Neutrophil (primary cell): Measurements from ENCODE around the gene FAM240A.

Experiments used
- H3K27ac ChIP-seq: fragments of 200-600 bp; sonication (generic); 2 replicates; pipeline ENCODE4 v1.5.1; 2016; ENCODE audit warnings: mild to moderate bottlenecking, moderate library complexity
- H3K27me3 ChIP-seq: fragments of 200-600 bp; sonication (generic); 2 replicates; pipeline ENCODE4 v1.6.0; 2016; ENCODE audit warnings: mild to moderate bottlenecking
- H3K36me3 ChIP-seq: fragments of 200-600 bp; sonication (generic); 2 replicates; pipeline ENCODE4 v1.5.1; 2017
- H3K4me1 ChIP-seq, 2 experiments: fragments of 200-600 bp in 1 of 2; sonication (generic) in 1 of 2; 1 replicate in 1 of 2; 2 replicates in 1 of 2; pipeline versions ENCODE4 v1.5.1 to v1.6.1; 2013 to 2016; ENCODE audit warnings: low read depth in 1 of 2, low read length in 1 of 2, mild to moderate bottlenecking in 1 of 2, moderate library complexity in 1 of 2; ENCODE audit not compliant: control insufficient read depth in 1 of 2, insufficient read depth in 1 of 2
- H3K4me3 ChIP-seq, 2 experiments: fragments of 200-600 bp in 1 of 2; sonication (generic) in 1 of 2; 1 replicate in 1 of 2; 2 replicates in 1 of 2; pipeline ENCODE4 v1.5.1; 2013 to 2016; ENCODE audit warnings: low read depth in 1 of 2, low read length in 1 of 2, mild to moderate bottlenecking in 1 of 2, moderate library complexity in 1 of 2
- H3K9me3 ChIP-seq: fragments of 200-600 bp; sonication (generic); 2 replicates; pipeline ENCODE4 v1.5.1; 2016
- CTCF ChIP-seq: fragments of 200-600 bp; sonication (generic); IDR thresholded peaks from 2 replicates; pipeline ENCODE4 v1.5.1; 2016; ENCODE audit warnings: antibody characterized with exemption

The FAM240A gene

DNA sequence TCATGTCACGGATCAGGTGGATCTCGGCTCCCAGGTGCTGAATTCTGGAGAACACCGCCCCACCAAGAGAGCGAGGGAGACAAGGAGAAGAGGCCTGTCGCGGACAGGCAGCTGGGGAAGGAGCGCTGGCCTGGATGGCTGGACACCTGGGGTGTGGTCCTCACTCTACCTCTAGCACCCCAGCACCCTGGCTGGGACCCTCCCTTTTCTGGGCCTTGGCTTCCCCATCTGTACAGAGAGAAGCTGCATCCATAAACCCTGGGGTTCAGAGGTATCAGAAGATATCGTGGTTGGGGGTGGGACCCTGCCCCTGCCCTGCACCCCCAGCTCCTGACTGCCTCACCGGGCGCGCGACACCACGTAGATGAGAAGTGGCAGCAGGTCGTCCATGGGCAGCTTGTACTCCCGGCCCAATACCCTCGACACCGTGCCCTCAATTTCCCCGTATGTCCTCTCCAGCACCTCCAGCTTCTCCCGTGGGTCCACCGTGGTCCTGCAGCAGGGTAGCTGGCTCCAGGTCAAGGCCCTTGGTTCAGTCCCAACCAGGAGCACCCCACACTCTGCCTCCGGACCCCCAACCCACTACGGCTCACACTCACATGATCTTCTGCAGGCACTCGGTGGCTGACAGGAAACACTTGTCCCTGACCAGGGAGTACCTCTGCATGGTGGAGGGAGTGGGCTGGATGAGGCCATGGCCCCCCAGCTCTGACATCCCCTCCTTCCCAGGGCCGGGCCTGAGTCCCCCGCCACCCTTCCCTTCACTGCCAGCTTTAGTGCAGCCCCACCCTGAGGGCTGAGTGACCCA is 59.4 kb downstream of the FAM240A start:
- TF ChIP-seq CTCF: no peak
- Histone ChIP-seq H3K4me3 (no peak overlapping the region), H3K27ac (no peak overlapping the region), H3K27me3 (no peaks in the 10 kb centered on the region), H3K36me3 (no peaks in the 10 kb centered on the region), H3K4me1 (no peaks in the 10 kb centered on the region), H3K9me3 (no peaks in the 10 kb centered on the region)

DNA sequence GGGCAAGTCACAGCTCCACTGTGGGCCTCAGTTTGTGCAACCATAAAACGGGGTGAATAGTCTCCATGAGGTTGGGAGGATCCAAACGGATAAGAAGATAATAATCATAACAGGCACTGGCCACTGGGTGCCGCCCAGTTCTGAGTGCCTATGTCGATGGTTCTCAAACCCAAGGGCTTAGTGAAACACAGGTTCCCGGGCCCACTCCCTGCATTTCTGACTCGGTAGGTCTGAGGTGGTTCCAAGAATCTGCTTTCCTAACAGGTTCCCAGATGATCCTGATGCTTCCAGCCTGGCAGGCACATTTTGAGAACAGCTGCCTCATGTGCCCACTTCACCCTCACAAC is 60.0 kb downstream of the FAM240A start:
- H3K4me3 ChIP-seq: no peak overlapping the region
- TF ChIP-seq CTCF: no peak
- H3K9me3 ChIP-seq: no peaks in the 10 kb centered on the region
- no peaks in the 10 kb centered on the region for H3K27me3 ChIP-seq
- no peaks in the 10 kb centered on the region for H3K36me3 ChIP-seq
- no peak overlapping the region for H3K27ac ChIP-seq
- no peaks in the 10 kb centered on the region for H3K4me1 ChIP-seq

DNA sequence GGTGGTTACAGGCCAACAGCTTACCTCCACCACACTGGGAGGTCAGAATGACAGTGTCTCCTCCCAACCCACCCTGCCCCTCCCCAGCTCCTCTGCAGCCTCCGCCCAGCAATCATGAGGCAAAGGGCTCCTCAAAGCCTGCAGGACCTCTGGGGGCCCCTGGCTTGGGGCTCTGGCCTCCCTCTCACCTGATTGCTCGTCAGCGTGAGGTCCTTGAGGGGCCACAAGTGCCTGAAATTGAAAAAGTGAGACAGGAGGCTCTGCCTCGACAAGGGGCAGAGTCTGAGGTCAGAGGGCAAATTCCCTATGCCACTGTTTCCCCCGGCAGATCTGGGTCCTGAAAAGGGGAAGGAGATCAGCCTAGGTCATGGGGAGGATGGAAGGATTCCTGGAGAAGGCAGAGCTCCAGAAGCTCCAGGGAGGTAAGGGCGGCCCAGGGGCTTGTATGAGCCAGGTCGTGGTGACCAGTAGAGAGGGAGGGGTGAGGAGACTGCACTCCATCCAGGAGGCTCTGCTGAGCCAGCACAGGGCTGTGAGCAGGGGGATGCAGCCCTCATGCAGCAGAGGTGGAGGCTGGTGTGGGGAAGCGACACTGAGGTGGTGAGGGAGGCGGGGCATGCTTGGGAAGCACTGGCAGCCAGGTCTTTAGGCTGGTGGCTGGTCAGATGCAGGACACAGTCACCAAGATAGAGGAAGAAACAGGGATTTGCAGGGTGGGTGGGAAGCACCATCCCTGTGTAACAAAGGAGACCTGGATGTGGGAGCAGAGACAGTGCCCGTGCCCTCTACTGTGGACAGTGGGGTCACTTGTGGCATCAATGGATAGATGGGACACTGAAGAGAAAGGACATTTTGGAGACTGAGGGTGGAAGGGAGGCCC is 61.1 kb downstream of the FAM240A start:
- TF ChIP-seq CTCF: no peak
- Histone ChIP-seq H3K4me1 (no peaks in the 10 kb centered on the region), H3K36me3 (no peaks in the 10 kb centered on the region), H3K4me3 (no peak overlapping the region), H3K27me3 (no peaks in the 10 kb centered on the region), H3K27ac (no peak overlapping the region), H3K9me3 (no peaks in the 10 kb centered on the region)

- Histone ChIP-seq H3K4me1 (no peaks in the 10 kb centered on the region), H3K9me3 (no peaks in the 10 kb centered on the region), H3K27ac (no peak overlapping the region), H3K36me3 (no peaks in the 10 kb centered on the region), H3K27me3 (no peaks in the 10 kb centered on the region), H3K4me3 (no peak overlapping the region)
- TF ChIP-seq CTCF: no peak
These were observed 61.9 kb downstream of the FAM240A start for GRCh38 chr3:46674031-46674845.

GRCh38 chr3:46675426-46675825 is 63.1 kb downstream of the FAM240A start:
- no peak for TF ChIP-seq CTCF
- H3K27me3 ChIP-seq: no peaks in the 10 kb centered on the region
- no peaks in the 10 kb centered on the region for H3K36me3 ChIP-seq
- no peak overlapping the region for H3K4me3 ChIP-seq
- H3K4me1 ChIP-seq: no peaks in the 10 kb centered on the region
- no peak overlapping the region for H3K27ac ChIP-seq
- H3K9me3 ChIP-seq: no peaks in the 10 kb centered on the region
